GM21576 (cell line): Measurements from ENCODE around the gene MATK.
"Not testable (repeated sequence)": the region's sequence is repeated elsewhere in the genome, so short reads cannot be mapped to it uniquely, and the experiment has no call there.

ENCODE experiments used
- ATAC-seq: cut with Tn5 transposase; IDR thresholded peaks from one replicate; pipeline ENCODE4 v1.9.1; 2021; ENCODE audit warnings: mild to moderate bottlenecking, moderate library complexity; ENCODE audit not compliant: unreplicated experiment

MATK gene

DNA sequence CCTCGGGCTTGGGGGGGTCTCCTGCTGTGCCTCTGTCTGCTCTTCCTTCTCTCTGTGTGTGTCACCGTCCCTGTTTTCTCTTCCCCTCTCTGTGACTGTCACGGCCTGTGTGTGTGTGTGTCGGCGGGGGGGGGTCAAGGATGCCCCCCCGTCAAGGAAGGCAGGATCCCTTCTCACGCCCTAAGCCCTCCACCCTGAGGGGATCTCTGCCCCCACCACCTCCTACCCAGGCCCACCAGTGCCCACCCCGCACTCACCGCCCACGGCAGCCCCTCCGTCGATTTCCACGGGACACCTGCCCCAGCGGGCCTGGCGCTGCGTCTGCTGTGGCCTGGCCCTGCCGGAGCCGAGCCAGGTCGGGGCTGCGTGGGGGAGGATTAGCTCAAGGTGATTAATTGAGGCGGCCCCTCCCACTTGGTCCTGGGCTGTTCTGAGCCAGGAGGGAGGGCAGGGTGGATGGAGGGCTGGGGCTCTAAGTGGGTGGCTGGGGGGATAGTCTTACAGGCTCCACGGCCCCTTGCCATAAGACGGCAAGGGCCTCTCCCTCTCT, 14.2 kb downstream of the MATK start, which contains the start of gene RAX2:
RAX2 (minus strand) TSS at position 323 of the 550 bp plus-strand sequence. CDS start 486 bp downstream, outside the sequence.
- ATAC-seq, result no peak

DNA sequence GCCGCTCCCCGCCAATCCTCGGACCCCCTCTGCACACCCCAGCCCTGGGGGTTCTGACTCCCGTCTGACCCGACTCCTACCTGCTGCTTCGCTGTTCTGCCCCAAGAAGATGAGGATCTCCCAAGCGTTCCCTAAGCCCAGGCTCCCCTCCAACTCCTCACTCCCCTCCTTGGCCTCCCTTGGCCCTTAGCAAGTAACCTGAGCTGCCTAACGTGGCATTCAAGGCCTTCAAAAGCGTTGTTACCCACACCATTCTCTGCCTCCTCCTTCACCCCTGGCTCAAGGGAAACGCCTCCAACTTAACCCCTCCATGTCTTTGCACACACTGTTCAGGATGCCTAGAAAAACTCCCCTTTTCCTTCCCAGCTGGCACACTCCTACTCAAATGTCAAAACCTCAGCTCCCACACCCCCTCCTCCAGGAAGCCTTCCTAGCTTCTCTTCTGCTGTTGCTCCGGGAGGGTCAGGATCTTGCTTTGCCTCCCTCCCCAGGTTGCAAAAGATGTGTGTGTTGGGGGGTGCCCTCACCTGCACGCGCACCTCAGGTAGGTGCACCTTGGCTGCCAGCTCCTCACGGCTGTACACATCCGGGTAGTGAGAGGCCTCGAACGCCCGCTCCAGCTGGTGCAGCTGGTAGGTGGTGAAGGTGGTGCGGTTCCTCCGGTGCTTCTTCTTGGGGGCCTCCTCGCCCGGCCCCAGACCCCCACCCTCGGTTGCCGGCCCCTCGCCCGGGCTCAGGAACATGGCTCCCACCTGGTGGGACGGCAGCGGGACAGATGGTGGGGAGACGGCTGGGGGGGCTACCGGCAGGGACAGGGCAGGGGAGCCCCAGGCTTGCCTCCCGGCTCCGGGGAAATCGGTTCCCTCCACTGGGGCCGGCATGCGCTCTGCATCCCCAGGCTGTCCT, 14.9 kb downstream of the MATK start:
- no peak for ATAC-seq

DNA sequence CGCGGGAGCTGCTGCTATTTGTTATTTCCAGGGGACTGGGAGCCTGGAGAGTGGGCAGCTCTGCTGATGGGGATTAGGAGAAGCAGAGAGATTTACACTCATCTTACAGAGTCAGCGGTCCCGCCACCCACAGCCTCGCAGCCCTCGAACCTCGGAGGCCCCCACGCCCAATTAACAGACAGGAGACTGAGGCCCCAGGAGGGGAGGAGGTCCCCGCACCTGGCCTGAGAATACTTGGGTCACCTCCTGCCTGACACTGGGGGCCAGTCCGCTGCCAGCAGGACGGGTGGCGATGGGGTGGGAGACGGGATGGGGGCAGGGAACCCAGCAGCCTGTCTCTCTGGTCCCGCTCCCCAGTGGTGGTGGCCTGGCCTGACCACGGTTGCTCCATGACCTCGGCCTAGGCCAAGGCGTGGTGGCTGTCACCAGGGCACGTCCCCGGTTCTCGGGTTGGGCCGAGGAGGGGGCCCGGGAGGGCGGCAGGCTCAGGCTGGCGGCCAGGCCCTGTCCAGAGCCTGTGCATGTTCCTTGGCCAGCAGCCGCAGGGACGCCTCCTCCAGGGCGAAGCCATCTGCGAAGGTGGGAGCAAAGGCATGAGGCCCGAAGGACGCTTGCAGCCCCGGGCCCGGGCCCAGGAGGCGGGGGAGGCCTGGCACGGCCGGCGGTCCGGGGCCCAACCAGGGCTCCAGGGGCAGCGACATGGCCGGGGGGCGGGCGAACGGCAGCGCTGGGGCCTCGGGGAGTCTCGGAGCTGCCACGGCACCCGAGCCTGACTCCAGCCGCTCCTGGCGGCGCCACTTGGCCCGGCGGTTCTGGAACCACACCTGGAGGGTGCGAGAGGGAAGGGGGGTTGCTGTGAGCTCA, 15.8 kb downstream of the MATK start:
- ATAC-seq, result no peak

- ATAC-seq, result no peak
Measured at GRCh38 chr19:3769494-3769893, 16.7 kb downstream of the MATK start.

DNA sequence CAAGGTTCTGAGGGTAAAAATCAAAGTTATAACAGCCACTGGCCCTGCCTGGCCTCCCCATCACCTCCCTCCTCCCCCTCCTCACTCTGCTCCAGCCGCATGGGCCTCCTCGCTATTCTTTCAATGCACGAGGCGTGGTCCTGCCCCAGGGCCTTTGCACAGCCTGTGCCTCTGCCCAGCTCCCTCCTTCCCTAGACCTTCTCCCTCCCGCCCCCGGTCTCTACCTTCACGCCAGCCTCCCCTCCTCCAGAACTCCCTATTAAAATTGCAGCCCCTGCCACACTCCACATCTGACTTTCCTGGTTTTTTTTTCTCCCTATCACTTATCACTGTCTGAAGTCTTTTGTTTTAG, 17.5 kb downstream of the MATK start:
- no peak for ATAC-seq

- no peak for ATAC-seq
Measured at GRCh38 chr19:3768015-3768747, 18.0 kb downstream of the MATK start.

DNA sequence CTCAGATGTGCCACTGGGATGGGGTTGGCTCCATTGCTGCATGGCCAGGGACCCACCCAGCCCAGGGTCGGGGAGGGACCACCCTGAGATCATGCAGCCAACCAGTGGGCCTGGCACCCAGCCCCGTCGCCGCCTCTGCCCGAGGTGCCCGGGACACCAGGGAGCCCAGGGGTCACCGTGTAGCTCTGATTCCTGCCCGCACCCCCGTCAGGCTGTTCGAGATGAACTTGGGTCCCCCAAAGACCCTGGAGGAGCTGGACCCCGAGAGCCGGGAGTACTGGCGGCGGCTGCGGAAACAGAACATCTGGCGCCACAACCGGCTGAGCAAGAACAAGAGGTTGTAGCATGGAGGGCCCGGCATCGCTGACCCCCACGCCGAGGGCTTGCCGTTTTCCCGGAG, 19.1 kb downstream of the MATK start:
- no peak for ATAC-seq

DNA sequence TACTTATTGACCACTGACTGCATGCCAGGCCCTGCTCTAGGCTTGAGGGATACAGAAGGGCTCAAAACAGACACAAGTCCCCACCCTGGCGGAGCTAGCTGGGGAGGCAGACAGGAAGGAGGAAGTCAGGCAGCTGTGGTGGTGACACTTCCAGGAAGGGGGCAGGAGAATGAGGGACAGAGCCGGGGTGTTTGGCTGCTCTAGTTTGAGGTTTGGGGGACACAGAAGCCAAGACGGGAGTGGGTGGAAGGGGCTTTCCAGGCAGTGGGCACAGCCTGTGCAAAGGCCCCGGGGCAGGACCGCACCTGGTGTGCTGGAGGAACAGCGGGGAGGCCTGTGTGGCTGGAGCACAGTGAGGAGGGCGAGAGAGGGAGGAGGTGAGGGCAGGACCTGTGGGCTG, 19.7 kb downstream of the MATK start:
- ATAC-seq, result no peak

DNA sequence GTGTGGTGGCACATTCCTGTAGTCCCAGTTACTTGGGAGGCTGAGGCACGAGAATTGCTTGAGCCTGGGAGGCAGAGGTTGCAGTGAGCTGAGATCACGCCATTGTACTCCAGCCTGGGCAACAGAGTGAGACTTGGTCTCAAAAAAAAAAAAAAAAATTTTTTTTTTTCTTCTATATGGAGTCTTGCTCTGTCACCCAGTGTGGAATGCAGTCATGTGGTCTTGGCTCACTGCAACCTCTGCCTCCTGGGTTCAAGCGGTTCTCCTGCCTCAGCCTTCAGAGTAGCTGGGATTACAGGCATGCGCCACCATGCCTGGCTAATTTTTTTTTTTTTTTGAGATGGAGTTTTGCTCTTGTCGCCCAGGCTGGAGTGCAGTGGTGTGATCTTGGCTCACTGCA, 20.4 kb downstream of the MATK start:
- not testable (repeated sequence) for ATAC-seq

- ATAC-seq, result no peak
Measured at GRCh38 chr19:3765121-3765520, 21.1 kb downstream of the MATK start.

- peak; percentile 64 for ATAC-seq
Measured at GRCh38 chr19:3762501-3763459, 23.4 kb downstream of the MATK start, which contains the start of gene MRPL54. Gene MRPL54 (plus strand): TSS chr19:3762682. CDS start chr19:3762701, 19 bp downstream.

GRCh38 chr19:3762130-3762473, 24.1 kb downstream of the MATK start:
- no peak for ATAC-seq

DNA sequence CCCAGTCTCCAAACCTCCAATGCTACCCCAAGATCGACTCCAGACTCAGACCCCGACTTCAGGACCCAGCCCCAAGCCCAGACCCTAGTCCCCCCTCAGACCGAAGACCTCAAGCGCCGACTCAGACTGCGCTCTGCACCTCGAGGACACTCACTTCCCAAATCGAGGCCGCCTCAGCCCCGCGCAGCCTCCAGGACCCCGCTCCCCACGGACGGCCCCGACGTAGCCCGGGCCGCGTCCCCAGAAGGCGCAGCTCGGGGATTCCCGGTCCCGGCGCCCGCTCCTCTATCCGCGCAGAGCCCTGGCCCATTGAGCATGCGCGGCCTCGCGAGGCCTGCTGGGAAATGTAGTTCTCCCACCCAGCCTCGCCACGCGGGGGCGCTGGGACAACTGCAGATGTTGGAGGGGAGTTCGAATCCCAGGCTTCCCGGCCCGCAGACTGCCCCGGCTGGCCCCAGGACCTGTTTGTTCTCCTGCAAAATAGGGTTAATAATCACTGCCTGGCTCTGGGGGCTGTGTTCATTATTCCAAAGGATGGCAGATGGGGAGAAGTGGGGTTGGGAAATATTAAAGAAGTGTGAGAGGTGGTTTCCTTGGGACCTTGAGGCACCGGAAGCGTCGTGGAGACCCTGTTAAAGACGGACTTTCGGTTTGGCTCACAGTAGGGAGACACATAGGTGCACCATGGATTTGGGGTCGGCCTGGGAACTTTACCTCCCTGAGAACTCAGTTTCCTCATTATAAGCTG, 24.6 kb downstream of the MATK start, which contains the start of gene APBA3:
APBA3 (minus strand) TSS at position 311 of the 748 bp plus-strand sequence. CDS start 1,428 bp downstream, outside the sequence.
- peak; percentile 43 for ATAC-seq

- ATAC-seq, result no peak
Measured at GRCh38 chr19:3760871-3761361, 25.3 kb downstream of the MATK start.

- ATAC-seq, result no peak
Measured at GRCh38 chr19:3759482-3760254, 26.5 kb downstream of the MATK start.

GRCh38 chr19:3758297-3758696, 27.9 kb downstream of the MATK start:
- ATAC-seq, result not testable (repeated sequence)

DNA sequence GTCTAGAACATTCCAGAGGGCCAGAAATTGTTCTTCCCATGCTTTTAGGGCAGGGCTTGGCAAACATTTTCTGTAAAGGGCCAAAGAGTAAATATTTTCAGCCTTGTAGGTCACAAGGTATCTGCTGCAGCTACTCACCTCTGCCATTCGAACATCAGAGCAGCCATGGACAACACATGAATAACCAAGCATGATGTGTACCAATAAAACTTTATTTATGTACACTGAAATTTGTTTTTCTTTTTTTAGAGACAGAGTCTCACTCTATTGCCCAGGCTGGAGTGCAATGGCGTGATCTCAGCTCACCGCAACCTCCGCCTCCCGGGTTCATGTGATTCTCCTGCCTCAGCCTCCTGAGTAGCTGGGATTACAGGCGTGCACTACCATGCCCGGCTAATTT, 28.5 kb downstream of the MATK start:
- not testable (repeated sequence) for ATAC-seq
